K562 (cell line): ENCODE data around the gene SBK3. TPM values are rescaled to one million over a fixed set of nuclear protein-coding genes. Genes with fewer than 3 reads are reported as not detected.

Experiments
- ATAC-seq: fragments of 200-7000 bp; cut with Tn5 transposase; 3 replicates; pipeline ENCODE4 v1.9.1; 2020; ENCODE audit warnings: moderate library complexity
- BruUV-seq: library from RNA; stranded (reverse); fragments of 400-500 nt; replicated peaks from 2 replicates; lab custom pipeline; 2021; lab: Mats Ljungman, UMichigan
- CTCF ChIA-PET: fragments of 300-600 bp; formaldehyde crosslinking; extraction: SDS; loops from one replicate; lab custom pipeline; 2021; ENCODE audit warnings: low intra/inter-chr PET ratio; lab: Yijun Ruan, JAX
- POLR2A ChIA-PET: fragments of 300-600, 350-650 bp; sonication (Branson Sonifier 250); formaldehyde crosslinking; extraction: SDS; loops from one replicate; lab custom pipeline; 2021; ENCODE audit warnings: antibody characterized with exemption, inconsistent platforms; lab: Yijun Ruan, JAX
- DNase-seq, 4 experiments: peaks; one replicate each; pipeline versions ENCODE4 v3.0.0 to v3.0.0-alpha.2; 2011 to 2018; ENCODE audit warnings: low spot score in 3 of 4, mixed read lengths in 3 of 4; ENCODE audit errors: extremely low read depth in 1 of 4
- FAIRE-seq: peaks from 2 replicates; lab custom pipeline; 2011; peaks lifted over from hg19 to GRCh38; lab: Jason Lieb, UNC
- H2AFZ ChIP-seq: 2 replicates; pipeline ENCODE4 v1.6.0; 2011; ENCODE audit warnings: low read depth, low read length, control low read depth, inconsistent platforms
- H3K27ac ChIP-seq: fragments of 200-600 bp; 3 replicates; pipeline ENCODE4 v1.8.0; 2011; ENCODE audit warnings: low read depth, mild to moderate bottlenecking, control low read depth, inconsistent platforms, low read length, moderate library complexity, mixed read lengths; ENCODE audit errors: extremely low read depth
- H3K27me3 ChIP-seq, 2 experiments: fragments of 300-600 bp in 1 of 2; 2 replicates in 1 of 2; 3 replicates in 1 of 2; pipeline versions ENCODE4 v1.6.0 to v1.8.0; 2011; ENCODE audit warnings: inconsistent platforms in 2 of 2, low read length in 2 of 2, mild to moderate bottlenecking in 1 of 2, mixed read lengths in 1 of 2, moderate library complexity in 1 of 2; ENCODE audit not compliant: control insufficient read depth in 2 of 2, insufficient read depth in 2 of 2
- H3K36me3 ChIP-seq: fragments of 300-600 bp; 3 replicates; pipeline ENCODE4 v1.8.0; 2011; ENCODE audit warnings: mild to moderate bottlenecking, low read length, inconsistent platforms; ENCODE audit not compliant: control insufficient read depth, insufficient read depth
- H3K4me1 ChIP-seq, 2 experiments: fragments of 200-600 bp in 1 of 2; replicated peaks in 1 of 2; 2 replicates in 1 of 2; 3 replicates in 1 of 2; pipeline versions ENCODE4 v1.5.1 to v1.8.0; 2011; ENCODE audit warnings: inconsistent platforms in 2 of 2, low read length in 2 of 2, mild to moderate bottlenecking in 1 of 2, mixed read lengths in 1 of 2, moderate library complexity in 1 of 2; ENCODE audit not compliant: control insufficient read depth in 2 of 2, insufficient read depth in 2 of 2
- H3K4me2 ChIP-seq: 2 replicates; pipeline ENCODE4 v1.6.1; 2011; ENCODE audit warnings: low read length, control low read depth, inconsistent platforms, mixed read lengths; ENCODE audit not compliant: insufficient read depth
- H3K4me3 ChIP-seq: fragments of 200-600 bp; sonication (generic), shearing (Covaris generic); 2 replicates; pipeline ENCODE4 v1.5.1; 2016; ENCODE audit warnings: control low read depth, inconsistent platforms
- H3K79me2 ChIP-seq: fragments of 200-600 bp; 3 replicates; pipeline ENCODE4 v1.8.0; 2011; ENCODE audit warnings: low read length, inconsistent platforms; ENCODE audit not compliant: control insufficient read depth, insufficient read depth
- H3K9ac ChIP-seq, 2 experiments: 2 replicates each; pipeline versions ENCODE4 v1.6.0 to v1.6.1; 2011; ENCODE audit warnings: low read depth in 2 of 2, low read length in 2 of 2, control low read depth in 1 of 2, inconsistent platforms in 1 of 2, mild to moderate bottlenecking in 1 of 2, mixed read lengths in 1 of 2; ENCODE audit not compliant: insufficient read depth in 1 of 2
- H3K9me1 ChIP-seq: one replicate; pipeline ENCODE4 v1.6.0; 2011; ENCODE audit warnings: inconsistent platforms, mild to moderate bottlenecking, low read length, moderate library complexity; ENCODE audit not compliant: control insufficient read depth, insufficient read depth
- H3K9me3 ChIP-seq: replicated peaks from 2 replicates; pipeline ENCODE4 v1.5.1; 2011; ENCODE audit warnings: low read depth, low read length, inconsistent platforms; ENCODE audit not compliant: control insufficient read depth, insufficient read depth
- H4K20me1 ChIP-seq: replicated peaks from 2 replicates; pipeline ENCODE4 v1.6.1; 2011; ENCODE audit warnings: low read length, inconsistent platforms, mixed read lengths; ENCODE audit not compliant: control insufficient read depth, insufficient read depth
- COPS2 ChIP-seq: fragments of 450-650 bp; conservative IDR thresholded peaks from 2 replicates; pipeline ENCODE4 v1.6.1; 2016; ENCODE audit warnings: mild to moderate bottlenecking, moderate library complexity
- MXI1 ChIP-seq: IDR thresholded peaks from 2 replicates; pipeline ENCODE4 v1.6.1; 2011; ENCODE audit warnings: low read depth, mild to moderate bottlenecking, improper control_type of control experiment, low read length
- PRPF4 ChIP-seq: fragments of 200-400 bp; formaldehyde crosslinking; IDR thresholded peaks from one replicate; pipeline ENCODE4 v1.6.1; 2017; ENCODE audit warnings: low read length, low read depth, mild to moderate bottlenecking; ENCODE audit not compliant: insufficient read depth, poor library complexity, severe bottlenecking
- SMAD4 ChIP-seq: fragments of 250-450 bp; sonication (Bioruptor Pico); conservative IDR thresholded peaks from 2 replicates; pipeline ENCODE4 v1.8.0; 2021; ENCODE audit warnings: inconsistent platforms, mild to moderate bottlenecking, moderate library complexity
- SMARCC2 ChIP-seq: fragments of 450-650 bp; IDR thresholded peaks from 2 replicates; pipeline ENCODE4 v1.6.1; 2017; ENCODE audit warnings: antibody characterized with exemption, moderate library complexity, mild to moderate bottlenecking, low read depth
- SREBF1 ChIP-seq: fragments of 150-350 bp; IDR thresholded peaks from 2 replicates; pipeline ENCODE4 v1.6.1; 2014; ENCODE audit warnings: antibody characterized with exemption, low read depth, low read length, borderline replicate concordance
- SUPT5H ChIP-seq: fragments of 450-650 bp; IDR thresholded peaks from 2 replicates; pipeline ENCODE4 v1.6.1; 2016
- TSC22D4 ChIP-seq: fragments of 450-650 bp; IDR thresholded peaks from 2 replicates; pipeline ENCODE4 v1.6.1; 2016; ENCODE audit warnings: missing genetic modification characterization, missing biosample characterization, control low read depth
- ZBTB2 ChIP-seq: fragments of 450-650 bp; IDR thresholded peaks from 2 replicates; pipeline ENCODE4 v1.6.1; 2016; ENCODE audit warnings: antibody characterized with exemption
- ZNF551 ChIP-seq: fragments of 250-450 bp; sonication (Bioruptor Pico); IDR thresholded peaks from 2 replicates; pipeline ENCODE4 v1.5.0; 2021; ENCODE audit warnings: mild to moderate bottlenecking, moderate library complexity
- WGBS: fragments of 100-300 bp; shearing (Covaris generic); methylation state at CpG from one replicate; pipeline ENCODE4 v1.1.6; 2016; ENCODE audit warnings: low coverage, mixed read lengths; ENCODE audit not compliant: insufficient coverage; ENCODE audit errors: missing lambda C conversion rate; 5-methylcytosine and 5-hydroxymethylcytosine counted together
- in situ Hi-C: fragments of 300-500 bp; cut with MboI; formaldehyde crosslinking; loops from 4 replicates; pipeline ENCODE4 v1.15.0; 2018; ENCODE audit warnings: inconsistent platforms, mixed read lengths
- intact Hi-C: fragments of 100-400 bp; cut with micrococcal nuclease; formaldehyde crosslinking; loops from 2 replicates; pipeline ENCODE4 v1.14.2; 2022
- polyA plus RNA-seq, 8 experiments: library from polyadenylated mRNA; depleted of rRNA in 4 of 8; stranded (reverse) in 5 of 8; unstranded in 3 of 8; fragments of >200 nt; fragmentation: Nextera tagmentation in 2 of 8; fragmentation: Illumina TruSeq in 1 of 8; extraction: Ambion mirVana in 2 of 8; extraction: Trizol in 1 of 8; gene quantifications; 2 replicates each; pipeline versions ENCODE4 v1.2.1 to v1.2.3, GENCODE V29; 2011 to 2014; ENCODE audit warnings: inconsistent platforms in 1 of 8, missing spikeins in 1 of 8
- total RNA-seq, 7 experiments: library from RNA; depleted of rRNA in 6 of 7; stranded (reverse); fragments of >200 nt in 6 of 7; fragmentation: Illumina TruSeq in 2 of 7; extraction: Trizol in 2 of 7; gene quantifications; 2 replicates each; pipeline versions ENCODE4 v1.2.1 to v1.2.3, GENCODE V29; 2011 to 2021; ENCODE audit warnings: low replicate concordance in 1 of 7

The SBK3 gene
- total and polyA plus RNA-seq, 9 of the 15 experiments (the other 6 are each of a cell fraction or from before 2014, with no cell fraction given) = 0.11 to 0.43 (median 0.13) TPM; not detected in 6

- TF ChIP-seq ZNF551 (CRISPR knock-in tag) (no peak), ZBTB2 (no peak), MXI1 (no peak), TSC22D4 (no peak), SREBF1 (no peak), PRPF4 (no peak)
Measured at GRCh38 chr19:55563261-55563690, 17.9 kb upstream of the SBK3 start (continued).

GRCh38 chr19:55559684-55560083 is 14.3 kb upstream of the SBK3 start:
- 6% methylated on average over 8 of the region's 9 CpGs for WGBS
- POLR2A ChIA-PET = interaction anchor here (0.7 to 1.1 kb wide), 3 partner anchors 9 to 40 kb away, joined by 3 read pairs; partner anchors contain the start of gene FIZ1
- TF ChIP-seq SUPT5H = no peak
- no peak for TF ChIP-seq SMAD4 (CRISPR knock-in tag)
- TF ChIP-seq ZBTB2 = no peak
- no peak for TF ChIP-seq SMARCC2
- TF ChIP-seq COPS2 = no peak

More at GRCh38 chr19:55559684-55560083, 14.3 kb upstream of the SBK3 start:
- FAIRE-seq (no peak), ATAC-seq (no peak), DNase-seq (no peak)
- H3K9ac ChIP-seq = no peak overlapping the region
- peaks cover 0 to 7% of the 10 kb centered on the region in 2 experiments; a peak in 2 of 5 replicates for H3K4me1 ChIP-seq
- H3K9me1 ChIP-seq = no peaks in the 10 kb centered on the region
- H2AFZ ChIP-seq = no peak overlapping the region
- H3K36me3 ChIP-seq = no peaks in the 10 kb centered on the region
- H3K9me3 ChIP-seq = no peaks in the 10 kb centered on the region; the same call in 1 of the 2 replicates
- H3K27me3 ChIP-seq = peaks cover 10 to 13% of the 10 kb centered on the region in 2 experiments; a peak in 4 of 5 replicates
- H3K79me2 ChIP-seq = no peaks in the 10 kb centered on the region
- intact Hi-C loops (no loop called here), in situ Hi-C loops (no loop called here)
- H4K20me1 ChIP-seq = no peaks in the 10 kb centered on the region
- no peak overlapping the region for H3K27ac ChIP-seq
- BruUV-seq = no TSS peak
- H3K4me2 ChIP-seq = no peak overlapping the region
- H3K4me3 ChIP-seq = no peak overlapping the region
- CTCF ChIA-PET = no interaction called here
